Measurements from ENCODE around the gene CDH23.

CDH23 gene

GRCh38 chr10:71852355-71852937, 455.7 kb downstream of the CDH23 start:
- in situ Hi-C loops (cut with MboI; ENCODE audit: low sequenced_read_pairs) = no loop called here

GRCh38 chr10:71854031-71854430, 457.3 kb downstream of the CDH23 start:
- in situ Hi-C loops (cut with MboI; ENCODE audit: low sequenced_read_pairs) = no loop called here

GRCh38 chr10:71856619-71857018, 459.9 kb downstream of the CDH23 start:
- in situ Hi-C loops (cut with MboI; ENCODE audit: low sequenced_read_pairs) = no loop called here

- in situ Hi-C loops (cut with MboI; ENCODE audit: low sequenced_read_pairs) = no loop called here
Observed at GRCh38 chr10:71857934-71858890, 461.5 kb downstream of the CDH23 start.

- in situ Hi-C loops (cut with MboI; ENCODE audit: low sequenced_read_pairs) = no loop called here
Observed at GRCh38 chr10:71860243-71861029, 463.7 kb downstream of the CDH23 start.

GRCh38 chr10:71863203-71863602, 466.5 kb downstream of the CDH23 start:
- in situ Hi-C loops (cut with MboI; ENCODE audit: low sequenced_read_pairs) = no loop called here

GRCh38 chr10:71864911-71865361, 468.2 kb downstream of the CDH23 start:
- in situ Hi-C loops (cut with MboI; ENCODE audit: low sequenced_read_pairs) = no loop called here
